SU-DHL-6 (cell line): Measurements from ENCODE around the gene PBX1.

Experiments
- H2AFZ ChIP-seq: fragments of 200-600 bp; sonication (generic); 2 replicates; pipeline ENCODE4 v1.6.1; 2014; ENCODE audit warnings: low read depth, mild to moderate bottlenecking, moderate library complexity, mixed read lengths, antibody characterized with exemption, low read length; ENCODE audit not compliant: severe bottlenecking
- H3F3A ChIP-seq: fragments of 200-600 bp; shearing (Covaris generic); 2 replicates; pipeline ENCODE4 v1.6.0; 2016; ENCODE audit warnings: antibody characterized with exemption, mild to moderate bottlenecking; ENCODE audit not compliant: insufficient read depth
- H3K27ac ChIP-seq: fragments of 200-600 bp; sonication (generic); 2 replicates; pipeline ENCODE4 v1.5.1; 2016; ENCODE audit warnings: low read depth, mild to moderate bottlenecking, low read length, moderate library complexity, mixed read lengths
- H3K27me3 ChIP-seq: fragments of 200-600 bp; sonication (generic), shearing (Covaris generic); 2 replicates; pipeline ENCODE4 v1.6.0; 2014; ENCODE audit warnings: mild to moderate bottlenecking, low read length
- H3K36me3 ChIP-seq: fragments of 200-600 bp; sonication (generic); 2 replicates; pipeline ENCODE4 v1.6.1; 2014; ENCODE audit warnings: mild to moderate bottlenecking, low read length, mixed read lengths
- H3K4me2 ChIP-seq: fragments of 300-600, 200-600 bp; shearing (Covaris generic), sonication (generic); 2 replicates; pipeline ENCODE4 v1.6.0; 2014; ENCODE audit warnings: low read length, low read depth, mild to moderate bottlenecking; ENCODE audit not compliant: poor library complexity, severe bottlenecking
- H3K4me3 ChIP-seq: fragments of 200-600 bp; sonication (generic); 2 replicates; pipeline ENCODE4 v1.5.1; 2014; ENCODE audit warnings: antibody characterized with exemption, low read length, mild to moderate bottlenecking, mixed read lengths; ENCODE audit not compliant: insufficient read depth, poor library complexity, severe bottlenecking
- H3K79me2 ChIP-seq: fragments of 200-600 bp; sonication (generic); 2 replicates; pipeline ENCODE4 v1.6.1; 2014; ENCODE audit warnings: mild to moderate bottlenecking, low read length, moderate library complexity; ENCODE audit not compliant: insufficient read depth
- H3K9ac ChIP-seq: fragments of 200-600 bp; sonication (generic); 2 replicates; pipeline ENCODE4 v1.7.0; 2014; ENCODE audit warnings: mild to moderate bottlenecking, low read length
- H3K9me2 ChIP-seq: fragments of 200-600 bp; sonication (generic); replicated peaks from 2 replicates; pipeline ENCODE4 v1.6.1; 2014; ENCODE audit warnings: low read length; ENCODE audit not compliant: insufficient read depth
- H3K9me3 ChIP-seq: fragments of 200-600 bp; sonication (generic); 2 replicates; pipeline ENCODE4 v1.6.1; 2014; ENCODE audit warnings: low read length, mixed read lengths; ENCODE audit not compliant: insufficient read depth
- H4K20me1 ChIP-seq: fragments of 200-600 bp; sonication (generic); 2 replicates; pipeline ENCODE4 v1.6.1; 2014; ENCODE audit warnings: low read depth, mild to moderate bottlenecking, antibody characterized with exemption, low read length, moderate library complexity, mixed read lengths
- EZH2phosphoT487 ChIP-seq: fragments of 200-600 bp; sonication (generic), shearing (Covaris generic); conservative IDR thresholded peaks from 2 replicates; pipeline ENCODE4 v1.6.1; 2018; ENCODE audit warnings: mild to moderate bottlenecking, antibody characterized with exemption, low read length, moderate library complexity, mixed read lengths
- TF ChIP-seq, protein P1 (sequence below): fragments of 200-600 bp; sonication (generic); IDR thresholded peaks from one replicate; pipeline ENCODE4 v1.5.1; 2017; ENCODE audit warnings: antibody characterized with exemption, mild to moderate bottlenecking, low read length, moderate library complexity; ENCODE audit not compliant: insufficient read depth, poor library complexity, severe bottlenecking

The PBX1 gene

DNA sequence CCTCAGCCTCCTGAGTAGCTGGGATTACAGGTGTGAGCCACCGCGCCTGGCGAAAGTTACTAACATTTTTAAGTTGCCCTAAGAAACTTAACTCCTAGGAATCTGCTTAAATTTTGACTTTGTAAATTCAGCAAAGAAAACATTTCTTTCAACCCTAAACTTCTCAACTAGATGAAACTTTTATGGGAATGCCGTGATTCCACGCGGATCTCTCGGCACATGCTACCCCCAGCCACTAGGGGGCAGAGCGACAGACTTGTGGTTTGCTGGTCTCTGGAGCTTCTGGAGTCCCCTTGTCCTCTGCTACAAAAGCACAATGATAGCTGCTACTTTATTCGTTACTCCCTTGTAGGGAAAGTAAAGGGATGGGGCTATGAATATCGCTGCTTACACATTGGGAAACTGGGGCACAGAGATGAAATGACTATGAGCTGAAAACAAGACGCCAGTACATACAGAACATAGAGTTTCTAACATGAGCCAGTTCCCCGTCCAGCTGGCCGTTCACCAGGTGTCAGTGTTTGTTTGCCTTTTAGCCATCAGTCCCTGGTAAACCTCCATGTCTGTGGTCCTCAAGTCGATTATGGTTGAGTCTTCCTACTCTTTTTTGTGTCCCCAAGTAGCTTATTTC, 114.7 kb downstream of the PBX1 start:
- H3K4me3 ChIP-seq: no peak overlapping the region
- no peaks in the 10 kb centered on the region for H3K79me2 ChIP-seq

DNA sequence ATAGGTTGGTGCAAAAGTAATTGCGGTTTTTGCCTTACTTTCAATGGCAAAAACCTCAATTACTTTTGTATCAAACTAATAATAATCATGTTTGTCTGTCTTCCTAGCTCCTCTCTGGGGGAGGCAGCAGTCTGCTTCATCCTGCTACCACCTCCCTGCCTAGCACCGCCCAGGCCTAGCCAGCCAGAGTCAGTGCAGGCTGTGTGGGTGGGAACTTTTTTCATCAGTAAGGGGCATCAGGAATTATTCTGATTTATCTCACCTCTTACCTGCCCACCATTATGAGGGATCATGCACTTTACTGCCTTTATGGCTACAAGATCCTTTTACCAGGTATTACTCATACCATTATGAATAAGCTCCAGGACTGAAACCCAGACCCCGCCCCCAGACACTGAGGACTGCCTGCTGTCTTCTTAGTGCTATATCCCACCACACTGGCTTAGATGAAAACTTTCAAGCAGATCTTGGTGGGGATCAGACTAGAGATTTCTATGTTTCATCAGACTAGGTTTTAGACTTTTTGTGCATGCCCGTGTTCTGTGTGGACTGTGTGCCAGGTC, 116.4 kb downstream of the PBX1 start:
- no peak for TF ChIP-seq EZH2phosphoT487
- TF ChIP-seq, protein P1, sequence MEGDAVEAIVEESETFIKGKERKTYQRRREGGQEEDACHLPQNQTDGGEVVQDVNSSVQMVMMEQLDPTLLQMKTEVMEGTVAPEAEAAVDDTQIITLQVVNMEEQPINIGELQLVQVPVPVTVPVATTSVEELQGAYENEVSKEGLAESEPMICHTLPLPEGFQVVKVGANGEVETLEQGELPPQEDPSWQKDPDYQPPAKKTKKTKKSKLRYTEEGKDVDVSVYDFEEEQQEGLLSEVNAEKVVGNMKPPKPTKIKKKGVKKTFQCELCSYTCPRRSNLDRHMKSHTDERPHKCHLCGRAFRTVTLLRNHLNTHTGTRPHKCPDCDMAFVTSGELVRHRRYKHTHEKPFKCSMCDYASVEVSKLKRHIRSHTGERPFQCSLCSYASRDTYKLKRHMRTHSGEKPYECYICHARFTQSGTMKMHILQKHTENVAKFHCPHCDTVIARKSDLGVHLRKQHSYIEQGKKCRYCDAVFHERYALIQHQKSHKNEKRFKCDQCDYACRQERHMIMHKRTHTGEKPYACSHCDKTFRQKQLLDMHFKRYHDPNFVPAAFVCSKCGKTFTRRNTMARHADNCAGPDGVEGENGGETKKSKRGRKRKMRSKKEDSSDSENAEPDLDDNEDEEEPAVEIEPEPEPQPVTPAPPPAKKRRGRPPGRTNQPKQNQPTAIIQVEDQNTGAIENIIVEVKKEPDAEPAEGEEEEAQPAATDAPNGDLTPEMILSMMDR: no peak
- Histone ChIP-seq H3K4me2 (no peak overlapping the region), H3F3A (no peaks in the 10 kb centered on the region), H3K9me2 (no peaks in the 10 kb centered on the region), H2AFZ (no peak overlapping the region), H3K27ac (no peak overlapping the region), H3K9ac (no peak overlapping the region), H3K27me3 (no peaks in the 10 kb centered on the region), H3K4me3 (no peak overlapping the region), H3K9me3 (no peaks in the 10 kb centered on the region), H3K36me3 (no peaks in the 10 kb centered on the region), H4K20me1 (no peaks in the 10 kb centered on the region), H3K79me2 (no peaks in the 10 kb centered on the region)

More for the DNA sequence above, 114.7 kb downstream of the PBX1 start:
- Histone ChIP-seq H3K36me3 (no peaks in the 10 kb centered on the region), H3K9ac (no peak overlapping the region), H3K9me2 (no peaks in the 10 kb centered on the region), H3K27me3 (no peaks in the 10 kb centered on the region), H4K20me1 (no peaks in the 10 kb centered on the region), H3K9me3 (no peaks in the 10 kb centered on the region), H2AFZ (no peak overlapping the region), H3F3A (no peaks in the 10 kb centered on the region), H3K4me2 (no peak overlapping the region), H3K27ac (no peak overlapping the region)
- TF ChIP-seq EZH2phosphoT487: no peak
- TF ChIP-seq, protein P1: peak; percentile 24

- Histone ChIP-seq H3K36me3 (no peaks in the 10 kb centered on the region), H2AFZ (no peak overlapping the region), H3K27me3 (no peaks in the 10 kb centered on the region), H4K20me1 (no peaks in the 10 kb centered on the region), H3K4me3 (no peak overlapping the region), H3K9me3 (no peaks in the 10 kb centered on the region), H3K4me2 (no peak overlapping the region), H3K27ac (no peak overlapping the region), H3K9me2 (no peaks in the 10 kb centered on the region), H3K79me2 (no peaks in the 10 kb centered on the region), H3K9ac (no peak overlapping the region), H3F3A (no peaks in the 10 kb centered on the region)
- TF ChIP-seq, protein P1: no peak
- no peak for TF ChIP-seq EZH2phosphoT487
Measured at GRCh38 chr1:164678136-164678700, 119.2 kb downstream of the PBX1 start.
